Neural cell (in vitro differentiated cells): Measurements from ENCODE around the gene SMTNL1. TPM values are rescaled to one million over a fixed set of nuclear protein-coding genes. Genes with fewer than 3 reads are reported as not detected.

Source experiments
- H2AFZ ChIP-seq: fragments of 200-600, 300-800 bp; sonication (generic), shearing (Covaris generic); 2 replicates; pipeline ENCODE4 v1.6.0; 2014; ENCODE audit warnings: low read depth, mild to moderate bottlenecking, antibody characterized with exemption, low read length, moderate library complexity
- H3F3A ChIP-seq: fragments of 200-600 bp; shearing (Covaris generic); 2 replicates; pipeline ENCODE4 v1.6.1; 2016; ENCODE audit warnings: mild to moderate bottlenecking, moderate library complexity, mixed read lengths, antibody characterized with exemption, low read length; ENCODE audit not compliant: insufficient read depth, poor library complexity, severe bottlenecking
- H3K27ac ChIP-seq: fragments of 200-600, 300-800 bp; sonication (generic), shearing (Covaris generic); 2 replicates; pipeline ENCODE4 v1.5.1; 2014; ENCODE audit warnings: mild to moderate bottlenecking, low read length, moderate library complexity
- H3K27me3 ChIP-seq: fragments of 300-800, 200-600 bp; sonication (generic), shearing (Covaris generic); 2 replicates; pipeline ENCODE4 v1.6.0; 2014; ENCODE audit warnings: mild to moderate bottlenecking, low read depth, low read length, moderate library complexity; ENCODE audit not compliant: insufficient read depth
- H3K36me3 ChIP-seq: fragments of 300-800, 200-600 bp; sonication (generic), shearing (Covaris generic); 2 replicates; pipeline ENCODE4 v1.5.1; 2014; ENCODE audit warnings: mild to moderate bottlenecking, antibody characterized with exemption, low read length, moderate library complexity; ENCODE audit not compliant: insufficient read depth
- H3K4me2 ChIP-seq: fragments of 300-800, 200-600 bp; sonication (generic), shearing (Covaris generic); 2 replicates; pipeline ENCODE4 v1.6.0; 2014; ENCODE audit warnings: mild to moderate bottlenecking, low read length
- H3K4me3 ChIP-seq: fragments of 300-800, 200-600 bp; sonication (generic), shearing (Covaris generic); 2 replicates; pipeline ENCODE4 v1.5.1; 2014; ENCODE audit warnings: mild to moderate bottlenecking, low read length, moderate library complexity
- H3K79me2 ChIP-seq: fragments of 200-600 bp; shearing (Covaris generic); replicated peaks from 2 replicates; pipeline ENCODE4 v1.6.0; 2014; ENCODE audit warnings: mild to moderate bottlenecking, low read length, moderate library complexity; ENCODE audit not compliant: insufficient read depth
- H3K9ac ChIP-seq: fragments of 300-800, 200-600 bp; sonication (generic), shearing (Covaris generic); 2 replicates; pipeline ENCODE4 v1.6.1; 2016; ENCODE audit warnings: mild to moderate bottlenecking, low read length, mixed read lengths
- H3K9me2 ChIP-seq: fragments of 200-600 bp; shearing (Covaris generic); 2 replicates; pipeline ENCODE4 v1.6.1; 2016; ENCODE audit warnings: mild to moderate bottlenecking, low read length, mixed read lengths; ENCODE audit not compliant: insufficient read depth
- H3K9me3 ChIP-seq: fragments of 200-600, 300-800 bp; sonication (generic), shearing (Covaris generic); 2 replicates; pipeline ENCODE4 v1.6.1; 2016; ENCODE audit warnings: mild to moderate bottlenecking, mixed run types, low read length, moderate library complexity, mixed read lengths
- H4K20me1 ChIP-seq: fragments of 200-600 bp; shearing (Covaris generic); 2 replicates; pipeline ENCODE4 v1.6.1; 2016; ENCODE audit warnings: mild to moderate bottlenecking, mixed run types; ENCODE audit not compliant: insufficient read depth
- CTCF ChIP-seq: fragments of 450-650 bp; IDR thresholded peaks from 2 replicates; pipeline ENCODE4 v1.5.1; 2014; ENCODE audit warnings: antibody characterized with exemption, mild to moderate bottlenecking, moderate library complexity; ENCODE audit not compliant: poor library complexity, severe bottlenecking
- EP300 ChIP-seq: fragments of 450-650 bp; conservative IDR thresholded peaks from 2 replicates; pipeline ENCODE4 v1.6.1; 2014; ENCODE audit warnings: antibody characterized with exemption, mild to moderate bottlenecking, moderate library complexity; ENCODE audit not compliant: poor library complexity, severe bottlenecking
- EZH2 ChIP-seq: fragments of 200-600, 300-800 bp; shearing (Covaris generic), sonication (generic); IDR thresholded peaks from 2 replicates; pipeline ENCODE4 v1.6.1; 2014; ENCODE audit warnings: antibody characterized with exemption, low read length, borderline replicate concordance, mild to moderate bottlenecking; ENCODE audit not compliant: insufficient read depth, poor library complexity, severe bottlenecking
- MXI1 ChIP-seq: fragments of 450-650 bp; conservative IDR thresholded peaks from 2 replicates; pipeline ENCODE4 v1.6.1; 2014; ENCODE audit warnings: antibody characterized with exemption, mild to moderate bottlenecking; ENCODE audit not compliant: poor library complexity, severe bottlenecking
- POLR2AphosphoS5 ChIP-seq: IDR thresholded peaks from 2 replicates; pipeline ENCODE4 v1.6.1; 2012
- RAD21 ChIP-seq: fragments of 450-650 bp; conservative IDR thresholded peaks from 2 replicates; pipeline ENCODE4 v1.6.1; 2014; ENCODE audit warnings: antibody characterized with exemption, mild to moderate bottlenecking, moderate library complexity
- REST ChIP-seq: IDR thresholded peaks from 2 replicates; pipeline ENCODE4 v1.6.1; 2012; ENCODE audit warnings: borderline replicate concordance
- SMC3 ChIP-seq: fragments of 450-650 bp; conservative IDR thresholded peaks from 2 replicates; pipeline ENCODE4 v1.6.1; 2014; ENCODE audit warnings: antibody characterized with exemption, mild to moderate bottlenecking, moderate library complexity; ENCODE audit not compliant: poor library complexity
- TAF1 ChIP-seq: IDR thresholded peaks from 2 replicates; pipeline ENCODE4 v1.6.1; 2012; ENCODE audit warnings: low read depth
- polyA plus RNA-seq: library from polyadenylated mRNA; depleted of rRNA; stranded (reverse); fragments of >200 nt; gene quantifications from 2 replicates; pipeline ENCODE4 v1.2.3, GENCODE V29; 2014

SMTNL1 gene
- polyA plus RNA-seq, 1 donor from 2014 or later, result not detected

GRCh38 chr11:57490456-57491248, 46.7 kb upstream of the SMTNL1 start:
- TF ChIP-seq EP300 (no peak), POLR2AphosphoS5 (no peak), RAD21 (no peak), CTCF (no peak), SMC3 (no peak), REST (no peak), TAF1 (no peak), MXI1 (no peak), EZH2 (no peak)
- H3K4me3 ChIP-seq, result no peak overlapping the region
- no peaks in the 10 kb centered on the region for H3K9me3 ChIP-seq
- no peaks in the 10 kb centered on the region for H3F3A ChIP-seq
- no peaks in the 10 kb centered on the region for H3K79me2 ChIP-seq
- no peaks in the 10 kb centered on the region for H4K20me1 ChIP-seq
- no peak overlapping the region for H2AFZ ChIP-seq
- no peaks in the 10 kb centered on the region for H3K27me3 ChIP-seq
- H3K4me2 ChIP-seq, result no peak overlapping the region
- H3K9me2 ChIP-seq, result no peaks in the 10 kb centered on the region
- no peaks in the 10 kb centered on the region for H3K36me3 ChIP-seq
- H3K27ac ChIP-seq, result no peak overlapping the region
- H3K9ac ChIP-seq, result no peak overlapping the region

- H3K79me2 ChIP-seq, result no peaks in the 10 kb centered on the region
- H3F3A ChIP-seq, result no peaks in the 10 kb centered on the region
- no peaks in the 10 kb centered on the region for H3K9me3 ChIP-seq
- H3K27ac ChIP-seq, result no peak overlapping the region
- no peak for TF ChIP-seq EP300
- no peak for TF ChIP-seq POLR2AphosphoS5
- no peaks in the 10 kb centered on the region for H3K9me2 ChIP-seq
- H3K27me3 ChIP-seq, result no peaks in the 10 kb centered on the region
- no peak overlapping the region for H3K4me2 ChIP-seq
- H3K4me3 ChIP-seq, result no peak overlapping the region
- H2AFZ ChIP-seq, result no peak overlapping the region
- no peak overlapping the region for H3K9ac ChIP-seq
- no peaks in the 10 kb centered on the region for H3K36me3 ChIP-seq
- no peaks in the 10 kb centered on the region for H4K20me1 ChIP-seq
Observed at GRCh38 chr11:57491371-57492061, 45.9 kb upstream of the SMTNL1 start.
